Stomach (tissue), 4 donors: ENCODE data around the gene PRDM16.

Experiments
- POLR2A ChIP-seq, 4 donors: fragments of 450-650 bp; IDR thresholded peaks; one replicate each; pipeline ENCODE4 v1.6.1; 2016; ENCODE audit warnings: antibody characterized with exemption in 4 of 4, control low read depth in 2 of 4, mild to moderate bottlenecking in 1 of 4, moderate library complexity in 1 of 4
- POLR2AphosphoS5 ChIP-seq, 3 donors: sonication (generic); formaldehyde crosslinking; IDR thresholded peaks; one replicate each; pipeline ENCODE4 v1.6.1; 2016; ENCODE audit warnings: antibody characterized with exemption in 3 of 3
- TF ChIP-seq, protein P1 (sequence below), 7 experiments: fragments of 450-650 bp in 4 of 7; fragments of 200-600 bp in 3 of 7; sonication (generic) in 3 of 7; IDR thresholded peaks; one replicate each; pipeline ENCODE4 v1.5.1; 2016 to 2019; ENCODE audit warnings: antibody characterized with exemption in 7 of 7, control low read depth in 2 of 7, mild to moderate bottlenecking in 1 of 7

GRCh38 chr1:3133686-3134085, 64.7 kb downstream of the PRDM16 start:
- TF ChIP-seq POLR2A (IDR thresholded peaks at IDR 0.05), result no peak
- TF ChIP-seq, protein P1, sequence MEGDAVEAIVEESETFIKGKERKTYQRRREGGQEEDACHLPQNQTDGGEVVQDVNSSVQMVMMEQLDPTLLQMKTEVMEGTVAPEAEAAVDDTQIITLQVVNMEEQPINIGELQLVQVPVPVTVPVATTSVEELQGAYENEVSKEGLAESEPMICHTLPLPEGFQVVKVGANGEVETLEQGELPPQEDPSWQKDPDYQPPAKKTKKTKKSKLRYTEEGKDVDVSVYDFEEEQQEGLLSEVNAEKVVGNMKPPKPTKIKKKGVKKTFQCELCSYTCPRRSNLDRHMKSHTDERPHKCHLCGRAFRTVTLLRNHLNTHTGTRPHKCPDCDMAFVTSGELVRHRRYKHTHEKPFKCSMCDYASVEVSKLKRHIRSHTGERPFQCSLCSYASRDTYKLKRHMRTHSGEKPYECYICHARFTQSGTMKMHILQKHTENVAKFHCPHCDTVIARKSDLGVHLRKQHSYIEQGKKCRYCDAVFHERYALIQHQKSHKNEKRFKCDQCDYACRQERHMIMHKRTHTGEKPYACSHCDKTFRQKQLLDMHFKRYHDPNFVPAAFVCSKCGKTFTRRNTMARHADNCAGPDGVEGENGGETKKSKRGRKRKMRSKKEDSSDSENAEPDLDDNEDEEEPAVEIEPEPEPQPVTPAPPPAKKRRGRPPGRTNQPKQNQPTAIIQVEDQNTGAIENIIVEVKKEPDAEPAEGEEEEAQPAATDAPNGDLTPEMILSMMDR (IDR thresholded peaks at IDR 0.05), result no peak
- TF ChIP-seq POLR2AphosphoS5 (IDR thresholded peaks at IDR 0.05), result peak in 2 of 3 donors; percentile 68 to 74
